ENCODE results near the gene DCAF5.

Gene DCAF5

GRCh38 chr14:69059658-69060623 lies 93.0 kb downstream of the DCAF5 start:
- DNase-seq: peak in 1 of 2 experiments; percentile 16
- TF ChIP-seq POLR2A (IDR thresholded peaks at IDR 0.05; ENCODE audit: low read length) (no peak), GATA1 (IDR thresholded peaks at IDR 0.05; ENCODE audit: low read depth, low read length) (no peak)

- peak; percentile 31 to 75 for DNase-seq
- no peak for TF ChIP-seq POLR2A (IDR thresholded peaks at IDR 0.05; ENCODE audit: low read length)
- no peak for TF ChIP-seq GATA1 (IDR thresholded peaks at IDR 0.05; ENCODE audit: low read depth, low read length)
These were observed 96.7 kb downstream of the DCAF5 start for GRCh38 chr14:69055999-69056788.

- TF ChIP-seq POLR2A (IDR thresholded peaks at IDR 0.05; ENCODE audit: low read length) (no peak), GATA1 (IDR thresholded peaks at IDR 0.05; ENCODE audit: low read depth, low read length) (no peak)
- DNase-seq: no peak
These were observed 97.8 kb downstream of the DCAF5 start for GRCh38 chr14:69055125-69055524.

- TF ChIP-seq GATA1 (IDR thresholded peaks at IDR 0.05; ENCODE audit: low read depth, low read length) (no peak), POLR2A (IDR thresholded peaks at IDR 0.05; ENCODE audit: low read length) (no peak)
- DNase-seq: no peak
These were observed 98.9 kb downstream of the DCAF5 start for GRCh38 chr14:69054030-69054429.

- no peak for DNase-seq
- TF ChIP-seq GATA1 (IDR thresholded peaks at IDR 0.05; ENCODE audit: low read depth, low read length) (no peak), POLR2A (IDR thresholded peaks at IDR 0.05; ENCODE audit: low read length) (no peak)
These were observed 100.7 kb downstream of the DCAF5 start for GRCh38 chr14:69052181-69052601.

GRCh38 chr14:69050240-69051184 lies 102.4 kb downstream of the DCAF5 start:
- TF ChIP-seq POLR2A (IDR thresholded peaks at IDR 0.05; ENCODE audit: low read length) (no peak), GATA1 (IDR thresholded peaks at IDR 0.05; ENCODE audit: low read depth, low read length) (no peak)
- no peak for DNase-seq

- TF ChIP-seq GATA1 (IDR thresholded peaks at IDR 0.05; ENCODE audit: low read depth, low read length) (no peak), POLR2A (IDR thresholded peaks at IDR 0.05; ENCODE audit: low read length) (no peak)
- DNase-seq: no peak
These were observed 103.2 kb downstream of the DCAF5 start for GRCh38 chr14:69049675-69050074.

- TF ChIP-seq GATA1 (IDR thresholded peaks at IDR 0.05; ENCODE audit: low read depth, low read length): no peak
- TF ChIP-seq POLR2A (IDR thresholded peaks at IDR 0.05; ENCODE audit: low read length): no peak
These were observed 104.5 kb downstream of the DCAF5 start for GRCh38 chr14:69048456-69048855.

GRCh38 chr14:69047255-69047654 lies 105.7 kb downstream of the DCAF5 start:
- no peak for DNase-seq
- TF ChIP-seq POLR2A (IDR thresholded peaks at IDR 0.05; ENCODE audit: low read length) (no peak), GATA1 (IDR thresholded peaks at IDR 0.05; ENCODE audit: low read depth, low read length) (no peak)

More at GRCh38 chr14:69048456-69048855, 104.5 kb downstream of the DCAF5 start:
- DNase-seq: peak; percentile 41 to 42

GRCh38 chr14:69046476-69046860 lies 106.5 kb downstream of the DCAF5 start:
- TF ChIP-seq POLR2A (IDR thresholded peaks at IDR 0.05; ENCODE audit: low read length): no peak
- TF ChIP-seq GATA1 (IDR thresholded peaks at IDR 0.05; ENCODE audit: low read depth, low read length): no peak
- DNase-seq: no peak

GRCh38 chr14:69045857-69046475 lies 107.0 kb downstream of the DCAF5 start:
- DNase-seq: no peak
- no peak for TF ChIP-seq GATA1 (IDR thresholded peaks at IDR 0.05; ENCODE audit: low read depth, low read length)
- TF ChIP-seq POLR2A (IDR thresholded peaks at IDR 0.05; ENCODE audit: low read length): no peak

GRCh38 chr14:69044965-69045555 lies 107.9 kb downstream of the DCAF5 start:
- TF ChIP-seq POLR2A (IDR thresholded peaks at IDR 0.05; ENCODE audit: low read length): no peak
- no peak for DNase-seq
